ENCODE measurements around the gene NECAB2.

DNA sequence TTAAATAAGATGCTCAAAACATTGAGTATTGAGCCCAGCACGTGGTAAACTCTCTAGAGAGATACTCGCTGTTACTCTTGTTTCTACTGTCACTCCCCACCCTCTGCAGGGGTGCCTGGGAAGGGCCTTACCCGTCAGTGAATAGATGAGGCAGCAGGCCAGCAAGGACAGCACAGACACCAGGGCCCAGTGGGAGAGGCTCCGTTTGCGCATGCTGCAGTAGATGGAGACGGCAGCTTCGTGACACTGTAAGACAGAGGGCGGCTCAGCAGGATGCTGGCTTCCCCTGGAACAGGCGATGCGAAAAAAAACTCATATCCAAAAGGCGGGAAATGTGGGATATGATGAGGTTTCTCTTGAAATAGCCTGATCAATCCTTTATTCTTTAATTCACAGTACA is 54.6 kb downstream of the NECAB2 start:
- TF ChIP-seq, protein P1, sequence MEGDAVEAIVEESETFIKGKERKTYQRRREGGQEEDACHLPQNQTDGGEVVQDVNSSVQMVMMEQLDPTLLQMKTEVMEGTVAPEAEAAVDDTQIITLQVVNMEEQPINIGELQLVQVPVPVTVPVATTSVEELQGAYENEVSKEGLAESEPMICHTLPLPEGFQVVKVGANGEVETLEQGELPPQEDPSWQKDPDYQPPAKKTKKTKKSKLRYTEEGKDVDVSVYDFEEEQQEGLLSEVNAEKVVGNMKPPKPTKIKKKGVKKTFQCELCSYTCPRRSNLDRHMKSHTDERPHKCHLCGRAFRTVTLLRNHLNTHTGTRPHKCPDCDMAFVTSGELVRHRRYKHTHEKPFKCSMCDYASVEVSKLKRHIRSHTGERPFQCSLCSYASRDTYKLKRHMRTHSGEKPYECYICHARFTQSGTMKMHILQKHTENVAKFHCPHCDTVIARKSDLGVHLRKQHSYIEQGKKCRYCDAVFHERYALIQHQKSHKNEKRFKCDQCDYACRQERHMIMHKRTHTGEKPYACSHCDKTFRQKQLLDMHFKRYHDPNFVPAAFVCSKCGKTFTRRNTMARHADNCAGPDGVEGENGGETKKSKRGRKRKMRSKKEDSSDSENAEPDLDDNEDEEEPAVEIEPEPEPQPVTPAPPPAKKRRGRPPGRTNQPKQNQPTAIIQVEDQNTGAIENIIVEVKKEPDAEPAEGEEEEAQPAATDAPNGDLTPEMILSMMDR (IDR thresholded peaks at IDR 0.05) = no peak
- TF ChIP-seq POLR2A (IDR thresholded peaks at IDR 0.05) (no peak), POLR2AphosphoS5 (IDR thresholded peaks at IDR 0.05; ENCODE audit: insufficient read depth in 1 of 2, low read depth in 1 of 2) (no peak)

All from vagina (tissue), 2 donors.